T follicular helper cell (primary cell): ENCODE data around the gene APOBEC3A.
"Not testable (repeated sequence)": the region's sequence is repeated elsewhere in the genome, so short reads cannot be mapped to it uniquely, and the experiment has no call there.

Experiments used
- DNase-seq: peaks from one replicate; pipeline ENCODE4 v3.0.0-alpha.2; 2020; ENCODE audit warnings: low read depth

APOBEC3A gene

GRCh38 chr22:38981005-38981991 is 23.9 kb downstream of the APOBEC3A start:
- DNase-seq: no peak

- peak; percentile 26 for DNase-seq
Observed at GRCh38 chr22:38981992-38982927, 24.9 kb downstream of the APOBEC3A start, which contains the start of gene APOBEC3B. Gene APOBEC3B (plus strand): TSS chr22:38982347. CDS start chr22:38982454, 107 bp downstream.

GRCh38 chr22:38984224-38984623 is 26.8 kb downstream of the APOBEC3A start:
- no peak for DNase-seq

DNA sequence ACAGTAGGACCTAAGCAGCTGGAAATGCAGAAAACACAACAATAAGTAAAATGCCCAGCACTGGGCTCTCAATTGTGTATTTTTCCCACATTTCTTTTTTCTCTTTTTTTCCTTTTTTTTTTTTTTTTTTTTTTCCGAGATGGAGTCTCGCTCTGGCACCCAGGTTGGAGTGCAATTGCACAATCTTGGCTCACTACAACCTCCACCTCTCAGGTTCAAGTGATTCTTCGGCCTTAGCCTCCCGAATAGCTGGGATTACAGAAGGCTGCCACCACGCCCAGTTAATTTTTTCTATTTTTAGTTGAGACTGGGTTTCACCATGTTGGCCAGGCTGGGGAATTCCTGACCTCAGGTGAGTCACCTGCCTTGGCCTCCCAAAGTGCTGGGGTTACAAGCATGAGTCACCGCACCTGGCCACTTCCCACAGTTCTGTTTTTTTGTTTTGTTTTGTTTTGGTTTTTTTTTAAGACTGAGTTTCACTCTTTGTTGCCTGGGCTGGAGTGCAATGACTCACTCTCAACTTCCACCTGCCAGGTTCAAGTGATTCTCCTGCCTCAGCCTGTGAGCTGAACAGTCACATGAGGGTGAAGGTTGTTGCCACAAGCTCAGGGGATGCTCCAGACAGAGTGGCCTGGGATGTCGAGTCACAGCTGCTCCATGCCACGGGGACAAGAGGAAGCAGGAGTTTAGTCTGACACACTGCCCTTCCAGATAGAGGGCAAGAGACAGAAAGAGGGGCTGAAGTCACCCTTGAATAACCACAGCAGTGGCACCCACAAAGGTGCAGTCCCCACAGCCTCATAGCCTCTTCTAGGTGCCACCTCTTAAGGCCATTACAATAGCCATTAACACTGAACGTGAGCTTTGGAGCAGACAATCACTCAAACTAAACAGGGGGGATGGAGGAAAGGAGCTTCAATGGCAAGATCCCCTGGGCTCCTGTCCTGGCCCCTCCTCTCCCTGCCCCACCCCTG is 27.7 kb downstream of the APOBEC3A start:
- peak; percentile 65 for DNase-seq

DNA sequence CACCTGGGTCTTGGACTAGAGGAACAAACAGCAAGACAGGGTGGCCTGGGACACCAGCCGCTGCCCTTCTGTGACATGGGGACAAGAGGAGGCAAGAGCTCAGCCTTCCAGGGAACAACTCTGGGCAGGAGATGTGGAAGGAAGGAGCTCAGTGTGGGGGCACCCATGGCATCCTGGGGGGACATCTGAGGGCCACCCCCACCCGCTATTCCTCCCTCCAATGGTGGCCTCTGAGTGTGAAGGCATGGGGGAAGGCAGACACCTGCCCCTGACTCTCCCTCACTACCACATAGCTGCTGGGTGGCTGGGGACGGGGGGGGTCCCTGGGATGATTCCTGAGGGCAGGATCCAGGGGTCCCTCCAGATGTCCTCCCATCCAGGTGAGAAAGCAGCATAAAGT is 29.2 kb downstream of the APOBEC3A start:
- DNase-seq: no peak

DNA sequence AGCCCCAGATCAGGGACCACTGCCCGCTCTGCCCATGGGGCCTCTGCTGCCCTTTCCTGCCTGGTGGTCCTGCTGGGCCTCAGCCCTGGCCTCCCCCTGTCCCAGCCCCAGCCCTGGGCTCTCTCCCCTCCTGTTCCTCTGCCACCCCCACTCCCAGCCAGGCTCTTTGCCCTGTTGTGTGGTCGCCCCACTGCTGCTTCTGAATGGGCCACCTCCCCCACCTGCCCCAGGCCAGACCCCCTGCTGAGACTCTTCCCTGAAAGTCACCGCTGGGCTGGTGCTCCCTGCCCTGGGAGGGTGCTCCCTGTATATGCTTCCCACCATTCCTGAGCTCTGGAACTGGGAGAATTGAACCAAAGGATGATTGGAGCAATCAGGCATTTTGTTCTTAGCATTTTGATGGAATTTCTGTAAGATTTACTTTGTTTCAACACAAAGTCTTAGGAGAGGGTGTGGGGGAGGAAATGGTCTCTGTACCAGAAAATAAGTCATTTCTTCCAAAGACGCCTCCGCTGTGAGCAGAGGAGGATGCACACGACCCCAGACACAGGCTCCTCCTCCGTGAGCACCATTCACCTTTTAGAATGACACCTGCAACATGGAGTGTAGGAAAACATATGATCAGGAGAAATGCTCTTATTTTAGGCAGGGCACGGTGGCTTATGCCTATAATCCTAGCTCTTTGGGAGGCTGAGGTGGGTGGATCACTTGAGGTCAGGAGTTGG is 29.9 kb downstream of the APOBEC3A start:
- no peak for DNase-seq

GRCh38 chr22:38989466-38989865 is 32.1 kb downstream of the APOBEC3A start:
- DNase-seq: no peak

DNA sequence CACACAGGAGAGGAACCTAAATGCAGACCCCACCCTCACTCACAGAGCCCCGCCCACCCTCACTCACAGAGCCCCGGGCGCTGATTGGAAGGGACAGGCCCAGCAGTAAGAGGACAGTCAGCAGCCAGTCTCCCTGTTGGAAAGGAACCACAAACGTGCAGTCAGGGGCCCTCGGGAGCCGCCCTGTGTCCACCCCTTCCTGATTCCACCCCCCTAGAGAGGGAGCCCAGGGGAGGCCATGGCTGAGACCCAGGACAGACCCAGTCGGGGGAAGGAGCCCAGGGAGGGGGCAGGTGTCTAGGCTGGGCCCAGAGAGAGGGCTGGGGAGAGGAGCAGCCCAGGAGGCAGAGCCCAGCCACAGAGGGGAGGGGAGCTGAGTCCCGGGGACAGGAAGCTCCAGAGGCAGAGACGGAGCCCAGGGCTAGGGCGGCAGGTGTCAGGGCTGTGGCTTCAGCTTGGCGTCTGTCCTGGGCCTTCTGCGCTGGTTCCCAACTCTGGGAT is 35.5 kb downstream of the APOBEC3A start:
- not testable (repeated sequence) for DNase-seq

- no peak for DNase-seq
Observed at GRCh38 chr22:38996105-38996504, 38.7 kb downstream of the APOBEC3A start.

DNA sequence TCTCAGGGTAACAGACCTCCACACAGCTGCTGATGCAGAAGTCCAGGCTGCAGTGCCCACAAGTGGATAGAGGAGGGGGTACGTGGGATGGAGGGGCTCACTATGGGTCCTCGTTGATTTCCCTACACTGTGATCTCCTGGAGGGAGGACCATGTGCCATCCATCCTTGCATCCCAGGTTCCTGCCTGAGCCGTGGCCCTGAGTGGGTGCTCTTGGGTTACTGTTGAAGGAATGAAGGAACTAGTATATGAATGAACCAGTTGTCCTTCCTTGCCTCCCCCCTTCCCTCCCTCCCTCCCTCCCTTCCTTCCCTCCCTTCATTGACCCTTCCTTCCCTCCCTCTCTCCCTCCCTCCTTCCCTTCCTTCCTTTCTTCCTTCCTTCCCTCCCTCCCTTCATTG is 40.1 kb downstream of the APOBEC3A start:
- DNase-seq: no peak

DNA sequence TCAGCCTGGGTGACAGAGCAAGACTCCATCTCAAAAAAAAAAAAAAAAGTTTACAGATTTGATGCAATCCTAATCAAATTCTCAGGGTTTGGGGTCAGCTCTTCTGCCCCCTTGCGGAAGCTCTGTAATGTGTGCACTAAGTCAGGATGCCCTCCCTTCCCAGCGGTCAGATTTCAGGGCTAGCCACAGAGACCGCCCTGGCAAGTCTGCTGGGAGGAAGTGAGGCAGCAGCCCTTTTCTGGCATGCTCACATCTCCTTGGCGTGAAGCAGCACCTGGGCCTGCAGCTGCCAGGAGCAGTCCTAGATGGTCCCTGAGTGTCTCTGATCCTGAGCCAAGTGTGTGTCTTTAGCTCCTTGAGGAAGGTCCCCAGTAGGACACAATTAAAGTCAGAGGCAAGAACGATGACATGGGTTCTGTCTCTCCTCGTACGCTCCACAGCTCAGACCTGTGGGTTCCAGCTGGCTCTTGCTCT is 45.8 kb downstream of the APOBEC3A start:
- peak; percentile 46 for DNase-seq

- no peak for DNase-seq
Observed at GRCh38 chr22:39007177-39007576, 49.8 kb downstream of the APOBEC3A start.

DNA sequence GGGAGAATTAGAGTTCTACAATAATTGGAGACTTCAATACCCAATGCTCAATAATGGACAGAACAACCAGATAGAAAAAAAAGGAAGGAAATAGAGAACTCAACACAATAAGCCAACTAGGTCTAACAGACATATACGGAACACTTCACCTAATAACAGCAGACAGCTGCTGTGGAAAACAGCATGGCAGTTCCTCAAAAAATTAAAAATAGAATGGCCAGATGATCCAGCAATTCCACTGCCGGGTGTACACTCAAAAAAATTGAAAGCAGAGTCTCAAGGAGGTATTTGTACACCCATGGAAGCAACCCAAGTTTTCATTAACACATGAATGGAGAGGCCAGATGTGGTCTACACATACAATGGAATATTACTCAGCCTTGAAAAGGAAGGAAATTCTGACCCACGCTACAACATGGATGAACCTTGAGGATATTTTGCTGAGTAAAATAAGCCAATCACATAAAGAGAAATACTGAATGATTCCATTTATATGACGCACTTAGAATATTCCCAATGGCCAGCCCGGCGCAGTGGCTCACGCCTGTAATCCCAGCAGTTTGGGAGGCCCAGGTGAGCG is 51.0 kb downstream of the APOBEC3A start:
- not testable (repeated sequence) for DNase-seq

- DNase-seq: no peak
Observed at GRCh38 chr22:39010946-39011345, 53.5 kb downstream of the APOBEC3A start.
